DMS153 (cell line): ENCODE data around the gene WDFY1.
"Not testable (repeated sequence)": the region's sequence is repeated elsewhere in the genome, so short reads cannot be mapped to it uniquely, and the experiment has no call there.

Experiments used
- DNase-seq: peaks from one replicate; lab custom pipeline; 2025; lab: John Stamatoyannopoulos, UW

The WDFY1 gene

GRCh38 chr2:223957092-223957851 lies 12.1 kb upstream of the WDFY1 start, which contains the start of gene MRPL44:
Gene MRPL44, plus strand, starts transcription at chr2:223957463. Its CDS starts 10 bp downstream, at chr2:223957473.
- peak; percentile 83 for DNase-seq

- DNase-seq, result no peak
These were observed 11.2 kb upstream of the WDFY1 start for GRCh38 chr2:223956300-223956699.

GRCh38 chr2:223954401-223954800 lies 9.3 kb upstream of the WDFY1 start:
- DNase-seq, result no peak

GRCh38 chr2:223952280-223952968 lies 7.3 kb upstream of the WDFY1 start:
- peak; percentile 4 for DNase-seq

GRCh38 chr2:223950448-223951347 lies 5.6 kb upstream of the WDFY1 start:
- peak; percentile 24 for DNase-seq

GRCh38 chr2:223949241-223949840 lies 4.2 kb upstream of the WDFY1 start:
- no peak for DNase-seq

GRCh38 chr2:223947711-223948205 lies 2.6 kb upstream of the WDFY1 start:
- DNase-seq, result no peak

GRCh38 chr2:223945755-223946154 lies 620 bp upstream of the WDFY1 start:
- no peak for DNase-seq

- DNase-seq, result no peak
These were observed 901 bp downstream of the WDFY1 start for GRCh38 chr2:223944166-223944702.

GRCh38 chr2:223943561-223944008 lies 1.6 kb downstream of the WDFY1 start:
- DNase-seq, result no peak

GRCh38 chr2:223943135-223943534 lies 2.0 kb downstream of the WDFY1 start:
- DNase-seq, result no peak

GRCh38 chr2:223941579-223942277 lies 3.4 kb downstream of the WDFY1 start:
- no peak for DNase-seq

- DNase-seq, result not testable (repeated sequence)
These were observed 5.7 kb downstream of the WDFY1 start for GRCh38 chr2:223939438-223939837.

- DNase-seq, result no peak
These were observed 7.6 kb downstream of the WDFY1 start for GRCh38 chr2:223937535-223937934.

GRCh38 chr2:223936862-223937326 lies 8.2 kb downstream of the WDFY1 start:
- no peak for DNase-seq

- DNase-seq, result no peak
These were observed 9.5 kb downstream of the WDFY1 start for GRCh38 chr2:223935459-223936125.

GRCh38 chr2:223934870-223935269 lies 10.3 kb downstream of the WDFY1 start:
- no peak for DNase-seq

GRCh38 chr2:223932816-223933800 lies 12.0 kb downstream of the WDFY1 start:
- no peak for DNase-seq
